Tibial nerve (tissue), 4 donors: ENCODE results near the gene SIRPA. TPM values are rescaled to one million over a fixed set of nuclear protein-coding genes. Genes with fewer than 3 reads are reported as not detected.

Experiments used
- DNase-seq, 2 donors: peaks; one replicate each; pipeline ENCODE4 v3.0.0-alpha.2; 2019; ENCODE audit warnings: low spot score in 2 of 2
- H3K27ac ChIP-seq, 4 donors: fragments of 200-600 bp; sonication (generic) in 3 of 4; one replicate each; pipeline ENCODE4 v1.5.1; 2017 to 2019; ENCODE audit warnings: mild to moderate bottlenecking in 1 of 4
- H3K27me3 ChIP-seq, 2 donors: fragments of 200-600 bp; sonication (generic) in 1 of 2; one replicate each; pipeline versions ENCODE4 v1.5.1 to v1.6.0; 2017 to 2019
- H3K36me3 ChIP-seq, 3 donors: fragments of 200-600 bp; sonication (generic); one replicate each; pipeline ENCODE4 v1.5.1; 2018 to 2019
- H3K4me1 ChIP-seq, 4 donors: fragments of 200-600 bp; sonication (generic) in 3 of 4; one replicate each; pipeline ENCODE4 v1.5.1; 2017 to 2019
- H3K4me3 ChIP-seq, 4 donors: fragments of 200-600 bp; sonication (generic) in 3 of 4; one replicate each; pipeline ENCODE4 v1.5.1; 2017 to 2019; ENCODE audit warnings: mild to moderate bottlenecking in 1 of 4, moderate library complexity in 1 of 4
- H3K9me3 ChIP-seq, 4 donors: fragments of 200-600 bp; sonication (generic) in 3 of 4; one replicate each; pipeline ENCODE4 v1.5.1; 2017 to 2019
- EP300 ChIP-seq, 2 donors: sonication (generic); formaldehyde crosslinking; IDR thresholded peaks; one replicate each; pipeline ENCODE4 v1.6.1; 2017; ENCODE audit warnings: antibody characterized with exemption in 2 of 2, mild to moderate bottlenecking in 1 of 2
- POLR2A ChIP-seq, 2 donors: fragments of 450-650 bp; IDR thresholded peaks; one replicate each; pipeline ENCODE4 v1.6.1; 2017; ENCODE audit warnings: antibody characterized with exemption in 2 of 2, mild to moderate bottlenecking in 2 of 2, moderate library complexity in 2 of 2
- WGBS, 2 donors: methylation state at CpG; one replicate each; pipeline ENCODE4 v1.1.5; 2018; 5-methylcytosine and 5-hydroxymethylcytosine counted together
- total RNA-seq, 4 donors: library from RNA; depleted of rRNA; stranded (reverse); fragments of >200 nt; gene quantifications; one replicate each; pipeline ENCODE4 v1.1.0, GENCODE V29; 2016
- TF ChIP-seq, protein P1 (sequence below), 5 experiments: fragments of 200-600 bp in 3 of 5; fragments of 450-650 bp in 2 of 5; sonication (generic) in 3 of 5; IDR thresholded peaks; one replicate each; pipeline ENCODE4 v1.5.1; 2016 to 2019; ENCODE audit warnings: antibody characterized with exemption in 5 of 5, mild to moderate bottlenecking in 3 of 5, moderate library complexity in 2 of 5

The SIRPA gene
- total RNA-seq, 4 donors from 2014 or later, result 31.7 to 53.0 (median 41.1) TPM

GRCh38 chr20:1945134-1945618 is 50.0 kb downstream of the SIRPA start:
- peak; percentile 57 to 80 for DNase-seq
- 74 to 80% methylated on average over 9 of the region's 9 CpGs for WGBS, 2 donors

GRCh38 chr20:1945660-1946059 is 50.5 kb downstream of the SIRPA start:
- Histone ChIP-seq H3K36me3 (no peaks in the 10 kb centered on the region), H3K27ac (peak overlapping the region in 2 of 4 donors; percentile 40 to 80), H3K4me3 (no peak overlapping the region), H3K4me1 (peaks cover 0 to 87% (median 26%) of the 10 kb centered on the region in 4 donors), H3K9me3 (no peaks in the 10 kb centered on the region), H3K27me3 (no peaks in the 10 kb centered on the region)
- no peak for DNase-seq
- TF ChIP-seq, protein P1, sequence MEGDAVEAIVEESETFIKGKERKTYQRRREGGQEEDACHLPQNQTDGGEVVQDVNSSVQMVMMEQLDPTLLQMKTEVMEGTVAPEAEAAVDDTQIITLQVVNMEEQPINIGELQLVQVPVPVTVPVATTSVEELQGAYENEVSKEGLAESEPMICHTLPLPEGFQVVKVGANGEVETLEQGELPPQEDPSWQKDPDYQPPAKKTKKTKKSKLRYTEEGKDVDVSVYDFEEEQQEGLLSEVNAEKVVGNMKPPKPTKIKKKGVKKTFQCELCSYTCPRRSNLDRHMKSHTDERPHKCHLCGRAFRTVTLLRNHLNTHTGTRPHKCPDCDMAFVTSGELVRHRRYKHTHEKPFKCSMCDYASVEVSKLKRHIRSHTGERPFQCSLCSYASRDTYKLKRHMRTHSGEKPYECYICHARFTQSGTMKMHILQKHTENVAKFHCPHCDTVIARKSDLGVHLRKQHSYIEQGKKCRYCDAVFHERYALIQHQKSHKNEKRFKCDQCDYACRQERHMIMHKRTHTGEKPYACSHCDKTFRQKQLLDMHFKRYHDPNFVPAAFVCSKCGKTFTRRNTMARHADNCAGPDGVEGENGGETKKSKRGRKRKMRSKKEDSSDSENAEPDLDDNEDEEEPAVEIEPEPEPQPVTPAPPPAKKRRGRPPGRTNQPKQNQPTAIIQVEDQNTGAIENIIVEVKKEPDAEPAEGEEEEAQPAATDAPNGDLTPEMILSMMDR (IDR thresholded peaks at IDR 0.05), result no peak
- TF ChIP-seq EP300 (IDR thresholded peaks at IDR 0.05) (no peak), POLR2A (IDR thresholded peaks at IDR 0.05) (no peak)
- WGBS, 2 donors, result 76 to 79% methylated on average over 7 of the region's 7 CpGs

More at GRCh38 chr20:1945134-1945618, 50.0 kb downstream of the SIRPA start:
- TF ChIP-seq EP300 (IDR thresholded peaks at IDR 0.05), result peak; percentile 86 to 92
- TF ChIP-seq, protein P1 (IDR thresholded peaks at IDR 0.05), result no peak
- TF ChIP-seq POLR2A (IDR thresholded peaks at IDR 0.05), result no peak
- Histone ChIP-seq H3K4me3 (no peak overlapping the region), H3K27ac (peak overlapping the region in 2 of 4 donors; percentile 70 to 80), H3K36me3 (no peaks in the 10 kb centered on the region), H3K27me3 (no peaks in the 10 kb centered on the region), H3K9me3 (no peaks in the 10 kb centered on the region), H3K4me1 (peaks cover 0 to 85% (median 24%) of the 10 kb centered on the region in 4 donors)

- WGBS, 2 donors, result 66 to 71% methylated on average over 7 of the region's 7 CpGs
- Histone ChIP-seq H3K9me3 (no peaks in the 10 kb centered on the region), H3K36me3 (no peaks in the 10 kb centered on the region), H3K4me1 (peaks cover 0 to 82% (median 24%) of the 10 kb centered on the region in 4 donors), H3K4me3 (no peak overlapping the region), H3K27ac (peak overlapping the region in 1 of 4 donors; percentile 27), H3K27me3 (no peaks in the 10 kb centered on the region)
- TF ChIP-seq, protein P1 (IDR thresholded peaks at IDR 0.05), result no peak
- TF ChIP-seq POLR2A (IDR thresholded peaks at IDR 0.05) (no peak), EP300 (IDR thresholded peaks at IDR 0.05) (no peak)
- no peak for DNase-seq
These were observed 51.2 kb downstream of the SIRPA start for GRCh38 chr20:1946442-1946761.

DNA sequence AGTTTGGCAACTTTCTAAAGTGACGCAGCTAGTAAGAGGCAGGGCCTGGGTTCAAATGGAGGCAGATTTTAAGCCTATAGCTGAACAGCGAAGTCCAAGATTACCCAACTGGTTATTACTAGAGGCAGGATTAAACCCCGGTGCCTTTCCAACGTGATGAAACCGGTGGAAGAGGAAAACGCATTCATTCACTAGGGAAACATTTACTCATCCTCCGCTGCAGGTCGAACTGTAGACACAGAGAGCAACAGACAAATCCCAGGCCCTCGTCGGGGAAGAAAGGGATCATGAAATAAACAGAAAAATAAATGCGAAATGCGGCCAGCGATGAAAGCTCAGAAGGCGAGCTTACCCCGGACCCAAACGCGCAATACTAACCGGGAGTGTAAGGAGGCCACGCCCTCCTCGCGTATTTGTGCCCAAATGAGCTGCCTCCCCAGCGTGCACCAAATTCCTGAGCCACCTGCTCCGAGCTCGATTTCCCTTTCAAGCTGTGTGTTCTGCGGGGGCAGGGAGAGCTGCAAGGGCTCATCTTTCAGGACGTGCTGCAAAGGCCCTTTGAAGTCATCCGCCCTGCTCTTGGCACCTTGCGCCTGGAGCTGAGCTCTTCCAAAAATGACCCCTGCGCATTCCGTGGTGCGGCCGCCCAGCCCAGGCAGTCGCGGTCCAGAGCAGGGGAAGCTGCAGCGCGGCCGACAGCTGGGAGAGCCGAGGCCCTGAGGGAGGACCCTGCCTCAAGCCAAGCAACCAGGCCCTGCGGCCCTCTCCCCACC is 51.7 kb downstream of the SIRPA start:
- Histone ChIP-seq H3K4me3 (peak overlapping the region in 3 of 4 donors; percentile 13 to 31 (median 15)), H3K27me3 (no peaks in the 10 kb centered on the region), H3K27ac (peak overlapping the region in 2 of 4 donors; percentile 9 to 27), H3K36me3 (no peaks in the 10 kb centered on the region), H3K4me1 (peaks cover 0 to 76% (median 24%) of the 10 kb centered on the region in 4 donors), H3K9me3 (no peaks in the 10 kb centered on the region)
- DNase-seq, result peak in 1 of 2 donors; percentile 26
- no peak for TF ChIP-seq POLR2A (IDR thresholded peaks at IDR 0.05)
- TF ChIP-seq, protein P1 (IDR thresholded peaks at IDR 0.05), result no peak
- peak in 1 of 2 donors; percentile 47 for TF ChIP-seq EP300 (IDR thresholded peaks at IDR 0.05)
- 5 to 18% methylated on average over 37 to 39 of the region's 39 CpGs for WGBS, 2 donors

- H3K27me3 ChIP-seq, result no peaks in the 10 kb centered on the region
- DNase-seq, result no peak
- no peak for TF ChIP-seq POLR2A (IDR thresholded peaks at IDR 0.05)
- 56 to 67% methylated on average over 12 to 14 of the region's 14 CpGs for WGBS, 2 donors
- no peaks in the 10 kb centered on the region for H3K36me3 ChIP-seq
- H3K27ac ChIP-seq, result peak overlapping the region in 2 of 4 donors; percentile 9 to 27
- peak overlapping the region in 1 of 4 donors; percentile 31 for H3K4me3 ChIP-seq
- H3K9me3 ChIP-seq, result no peaks in the 10 kb centered on the region
- peaks cover 0 to 72% (median 24%) of the 10 kb centered on the region in 4 donors for H3K4me1 ChIP-seq
These were observed 52.3 kb downstream of the SIRPA start for GRCh38 chr20:1947535-1947846.
